Cardiac septum (tissue), 1 donor: ENCODE data around the gene SFTPA2. TPM values are rescaled to one million over a fixed set of nuclear protein-coding genes. Genes with fewer than 3 reads are reported as not detected.
"Not testable (repeated sequence)": the region's sequence is repeated elsewhere in the genome, so short reads cannot be mapped to it uniquely, and the experiment has no call there.

ENCODE experiments used
- DNase-seq: peaks from one replicate; pipeline ENCODE4 v3.0.0-alpha.2; 2020; ENCODE audit warnings: low spot score
- intact Hi-C: fragments of 100-400 bp; cut with DNase I; formaldehyde crosslinking; loops from one replicate; pipeline ENCODE4 v1.14.0; 2022
- total RNA-seq: library from RNA; stranded (reverse); fragmentation: NEBNext Ultra II Directional; extraction: Animal tissue kit (Norgen Biotek cat#: 25700); gene quantifications from one replicate; pipeline ENCODE4 v1.2.1, GENCODE V29; 2021
- donor health status: DM: no; HTN: no; CAD: no.

The SFTPA2 gene
- total RNA-seq, 1 donor from 2014 or later, result 0.11 TPM

DNA sequence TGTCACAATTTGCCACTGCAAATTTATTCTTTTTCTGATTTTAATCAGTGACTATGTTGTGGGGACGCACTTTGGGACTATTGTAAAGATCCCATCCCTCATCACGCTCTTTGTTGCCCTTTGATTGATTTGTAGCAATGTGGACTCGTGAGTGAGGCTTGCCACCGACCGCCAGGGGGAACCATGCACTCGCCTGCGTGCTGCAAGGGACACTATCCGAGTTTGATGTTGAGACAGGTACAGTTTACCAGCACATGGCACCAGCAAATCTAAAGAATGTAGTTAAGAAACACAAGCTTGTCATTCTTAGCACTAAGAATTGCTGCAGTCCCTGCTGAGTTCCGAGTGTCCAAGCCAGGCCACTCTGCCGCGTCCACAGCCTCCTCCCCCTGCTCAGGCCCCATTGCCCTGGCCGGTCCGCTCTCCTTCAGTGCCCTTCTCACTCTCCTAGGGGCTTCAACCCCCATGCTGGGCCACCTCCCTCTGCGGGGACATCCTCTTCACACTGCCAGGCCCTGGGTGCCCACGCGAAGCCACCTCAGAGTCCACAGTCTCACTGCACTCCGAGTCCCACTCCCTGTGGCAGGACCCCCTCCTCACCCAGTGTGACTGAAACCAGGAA lies 2.0 kb upstream of the SFTPA2 start:
- intact Hi-C loops, result loop anchor here (5.0 kb wide), 1 partner anchor 365 kb away; no protein-coding TSS in a partner anchor
- DNase-seq, result no peak

DNA sequence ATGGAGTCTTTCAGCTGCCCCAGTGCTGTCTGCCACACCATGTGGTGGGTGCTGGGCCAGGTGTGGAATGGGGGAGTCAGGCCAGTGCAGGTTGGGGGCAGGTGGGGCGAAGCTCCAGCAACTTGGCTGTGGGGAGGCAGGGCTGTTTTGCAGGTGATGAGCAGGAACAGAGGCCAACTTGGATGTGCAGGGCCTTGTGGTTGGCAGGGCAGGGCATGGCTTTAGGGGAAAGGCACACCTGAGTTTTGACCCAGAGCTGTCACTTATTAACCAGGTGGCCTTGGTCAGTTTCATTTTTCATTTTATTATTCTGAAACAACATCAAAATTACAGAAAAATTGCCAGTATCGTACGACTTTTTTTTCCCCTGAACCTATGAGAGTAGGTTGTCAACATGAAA lies 1.1 kb upstream of the SFTPA2 start:
- intact Hi-C loops, result loop anchor here (5.0 kb wide), 1 partner anchor 366 kb away; no protein-coding TSS in a partner anchor
- no peak for DNase-seq

DNA sequence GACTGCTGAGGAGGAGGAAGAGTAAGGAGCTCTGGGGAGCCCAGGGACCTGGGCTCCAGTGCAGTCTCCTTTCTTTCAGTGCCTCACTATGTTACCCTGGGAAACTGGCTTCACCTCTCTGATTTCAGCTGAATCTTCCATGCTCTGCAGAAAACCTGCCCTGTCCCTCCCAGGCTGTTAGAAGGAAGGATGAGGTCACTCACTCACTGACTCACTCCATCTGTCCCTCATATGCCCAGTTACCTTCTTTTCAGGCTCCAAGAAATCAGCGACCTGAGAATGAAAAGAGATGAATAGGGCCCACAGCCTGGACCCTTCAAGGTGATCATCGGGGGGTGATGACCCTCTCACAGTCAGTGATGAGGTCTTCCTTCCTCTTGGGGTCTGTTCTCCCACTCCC lies 481 bp downstream of the SFTPA2 start:
- DNase-seq, result no peak
- intact Hi-C loops, result loop anchor here (5.0 kb wide), 1 partner anchor 368 kb away; no protein-coding TSS in a partner anchor

DNA sequence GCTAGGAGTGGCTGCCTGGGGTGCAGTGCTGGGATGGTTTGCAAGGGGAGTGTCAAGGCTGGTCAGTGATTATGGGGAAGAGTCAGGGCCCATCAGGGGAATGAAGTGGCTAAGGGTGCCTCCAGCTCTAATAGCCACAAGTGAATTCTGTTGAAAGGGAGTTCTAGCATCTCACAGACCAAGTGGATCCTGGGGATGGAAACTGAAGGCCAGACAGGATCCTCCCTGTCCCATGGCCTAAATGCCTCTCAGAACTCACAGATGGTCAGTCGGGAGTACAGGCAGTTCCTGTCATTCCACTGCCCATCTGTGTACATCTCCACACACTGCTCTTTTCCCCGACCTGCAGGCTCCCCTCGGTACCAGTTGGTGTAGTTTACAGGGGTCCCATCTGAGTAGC lies 3.2 kb downstream of the SFTPA2 start:
- intact Hi-C loops, DNase-seq: not testable (repeated sequence)

DNA sequence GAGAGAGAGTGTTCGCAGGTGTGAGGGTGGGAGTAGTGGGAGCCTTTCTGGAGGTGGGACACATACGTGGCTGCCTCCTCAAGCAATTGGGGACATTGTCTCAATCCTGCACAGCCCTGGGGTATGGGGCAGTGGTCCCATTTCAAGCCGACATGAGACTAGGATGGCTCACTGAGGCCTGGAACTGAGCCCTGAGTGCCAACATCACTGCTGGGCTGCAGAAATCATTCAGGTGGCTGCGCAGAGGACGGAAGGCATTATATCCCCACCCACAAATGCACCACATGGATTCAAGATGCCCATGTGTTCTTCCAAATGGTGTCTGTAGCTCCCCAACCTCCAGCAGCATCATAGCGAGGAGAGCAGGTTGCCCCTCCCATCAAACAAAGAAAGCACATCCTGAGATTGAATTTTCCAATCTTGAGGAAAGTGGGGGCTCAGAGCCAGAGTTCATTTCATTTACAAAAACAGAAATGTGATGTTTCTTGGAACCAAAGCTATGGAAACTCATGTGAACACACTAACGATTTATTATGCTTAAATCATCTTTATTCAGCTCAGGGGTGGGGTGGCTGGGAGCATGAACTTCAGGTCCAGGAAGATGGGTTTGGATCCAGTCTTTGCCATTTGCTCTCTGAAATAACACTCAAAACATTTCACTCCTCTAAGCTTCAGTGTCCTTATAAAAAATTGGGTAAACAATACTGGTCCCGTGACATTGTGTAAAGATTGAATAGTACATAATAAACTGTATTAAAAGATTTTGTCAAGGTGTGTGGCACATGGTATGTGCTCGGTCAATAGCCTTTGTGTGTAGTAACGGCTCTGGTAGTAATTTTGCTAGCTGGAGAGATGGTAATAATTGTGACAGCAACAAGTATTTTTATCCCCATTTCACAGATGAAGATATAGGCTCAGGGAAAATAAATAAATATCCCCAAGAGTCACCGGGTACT lies 4.6 kb downstream of the SFTPA2 start:
- intact Hi-C loops, result no loop called here
- DNase-seq, result no peak

DNA sequence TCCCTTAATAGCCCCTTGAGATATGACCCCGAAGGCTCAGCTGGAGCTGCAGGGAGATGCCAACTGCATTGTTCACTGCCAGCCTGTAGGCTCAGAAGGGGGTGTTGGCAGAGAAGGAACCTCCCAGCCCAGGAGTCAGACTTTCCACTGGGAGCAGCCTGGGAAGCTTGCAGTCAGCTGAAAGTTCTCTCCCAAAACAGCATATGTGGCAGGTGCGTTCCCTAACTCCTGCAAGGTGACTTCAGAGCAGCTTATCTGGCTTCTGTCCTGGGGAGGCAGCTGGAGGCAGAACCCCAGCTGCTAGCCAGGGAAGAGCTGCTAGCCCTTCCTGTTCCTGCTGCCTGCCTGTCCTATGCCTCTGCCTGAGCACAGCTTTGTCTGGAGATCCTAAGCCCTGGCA lies 8.1 kb downstream of the SFTPA2 start:
- no peak for DNase-seq
- intact Hi-C loops, result no loop called here

DNA sequence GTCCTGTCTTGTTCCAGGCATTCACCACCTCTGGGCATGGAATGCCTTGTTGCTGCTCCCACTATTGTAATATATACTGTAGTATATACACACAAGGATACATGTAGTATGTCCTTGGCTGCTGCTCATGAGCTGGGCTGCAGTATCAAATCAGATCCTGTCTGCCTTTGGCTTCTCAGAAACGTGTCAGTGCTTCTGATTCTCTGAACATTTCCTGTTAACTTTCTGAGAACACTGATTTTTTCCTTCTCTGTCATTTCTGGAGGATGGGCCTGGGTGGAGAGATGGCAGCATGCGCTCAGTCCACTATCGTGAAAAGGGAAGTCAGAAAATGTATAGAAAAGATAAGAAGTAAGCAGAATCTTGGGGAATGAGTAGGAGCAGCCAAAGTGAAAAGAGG lies 12.2 kb downstream of the SFTPA2 start:
- intact Hi-C loops, result no loop called here
- DNase-seq, result no peak

DNA sequence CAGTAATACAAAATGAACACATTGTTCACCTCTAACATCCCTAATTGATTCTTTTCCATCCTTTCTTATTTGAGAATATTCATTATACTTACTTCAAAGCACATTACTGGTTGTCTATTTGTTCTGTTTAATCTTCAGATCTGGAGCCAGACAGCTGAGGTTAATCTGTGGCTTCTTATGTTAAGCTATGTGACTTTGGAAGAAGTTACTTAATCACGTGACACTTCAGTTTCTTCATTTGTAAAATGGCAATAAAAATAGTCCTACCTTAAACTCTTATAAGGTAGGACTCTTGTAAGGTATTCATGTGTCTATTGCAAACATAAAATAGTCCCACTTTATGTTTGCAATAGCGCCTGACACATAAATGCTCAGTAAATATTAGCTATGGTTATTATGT lies 13.1 kb downstream of the SFTPA2 start:
- intact Hi-C loops, DNase-seq: not testable (repeated sequence)

DNA sequence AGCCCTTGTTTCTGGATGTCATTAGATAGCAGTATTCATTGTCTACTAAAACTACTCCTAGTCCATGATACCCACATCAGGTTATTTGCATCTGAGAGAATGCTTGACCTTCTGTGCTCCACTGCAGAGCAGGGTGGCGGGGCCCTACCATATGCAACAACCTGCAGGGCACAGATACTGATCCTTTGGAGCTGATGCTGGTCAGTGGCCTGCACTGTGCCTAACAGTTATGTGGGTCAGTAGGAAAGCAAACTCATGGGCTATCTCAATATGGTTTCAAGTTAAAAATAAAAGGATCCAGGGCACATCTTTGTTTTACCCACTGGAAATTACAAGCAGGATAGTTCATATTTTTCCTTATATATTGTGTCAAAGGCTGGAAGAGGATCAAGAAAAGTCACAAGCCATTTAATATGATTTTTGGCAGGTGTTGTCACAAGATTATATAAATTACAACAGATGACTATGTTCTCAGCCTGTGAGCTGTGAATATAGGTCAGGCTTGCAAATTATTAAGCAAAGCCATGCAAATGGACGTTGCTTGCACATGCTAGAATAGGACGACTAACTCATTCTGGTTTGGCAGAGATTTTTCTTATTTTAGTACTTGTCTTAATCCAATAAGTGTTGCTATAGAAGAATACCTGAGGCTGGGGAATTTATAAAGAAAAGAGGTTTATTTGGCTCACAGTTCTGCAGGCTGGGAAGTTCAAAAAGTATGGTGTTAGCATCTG lies 15.1 kb downstream of the SFTPA2 start:
- intact Hi-C loops, DNase-seq: not testable (repeated sequence)

DNA sequence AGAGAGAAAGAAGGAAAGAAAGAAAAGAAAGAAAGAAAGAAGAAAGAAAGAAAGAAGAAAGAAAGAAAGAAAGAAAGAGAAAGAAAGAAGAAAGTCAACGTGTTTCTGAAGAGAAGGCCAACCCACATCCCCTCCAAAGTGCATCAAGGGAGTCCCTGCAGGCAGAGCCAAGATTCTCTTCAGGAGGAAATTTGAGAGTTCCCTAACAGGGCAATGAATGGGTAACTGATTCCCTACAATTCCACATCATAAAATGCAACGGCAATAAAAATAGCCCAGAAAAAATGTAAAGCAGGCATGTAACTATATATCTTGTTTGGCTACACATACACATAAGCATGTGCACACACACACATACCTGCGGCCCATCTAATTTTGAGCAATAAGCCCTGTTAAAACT lies 15.8 kb downstream of the SFTPA2 start:
- intact Hi-C loops, DNase-seq: not testable (repeated sequence)

DNA sequence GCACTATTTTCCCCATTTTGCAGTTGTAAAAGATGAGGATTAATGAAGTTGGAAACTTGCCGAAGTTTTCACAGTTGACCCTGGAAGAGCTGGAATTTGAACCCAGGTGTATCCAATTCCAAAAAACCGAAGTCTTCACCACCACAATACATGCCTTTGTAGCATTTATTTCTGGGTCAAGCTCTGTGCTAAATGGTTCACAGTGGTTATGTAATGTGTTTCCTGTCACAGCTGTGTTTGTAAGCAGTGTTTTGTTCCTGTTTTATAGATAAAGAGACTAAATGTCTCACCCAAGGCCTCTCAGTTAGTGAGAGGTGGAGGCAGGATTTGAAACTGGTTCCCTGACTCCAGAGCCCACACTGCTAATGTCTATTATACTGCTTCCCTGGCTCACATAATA lies 17.6 kb downstream of the SFTPA2 start:
- DNase-seq, result no peak
- intact Hi-C loops, result no loop called here

DNA sequence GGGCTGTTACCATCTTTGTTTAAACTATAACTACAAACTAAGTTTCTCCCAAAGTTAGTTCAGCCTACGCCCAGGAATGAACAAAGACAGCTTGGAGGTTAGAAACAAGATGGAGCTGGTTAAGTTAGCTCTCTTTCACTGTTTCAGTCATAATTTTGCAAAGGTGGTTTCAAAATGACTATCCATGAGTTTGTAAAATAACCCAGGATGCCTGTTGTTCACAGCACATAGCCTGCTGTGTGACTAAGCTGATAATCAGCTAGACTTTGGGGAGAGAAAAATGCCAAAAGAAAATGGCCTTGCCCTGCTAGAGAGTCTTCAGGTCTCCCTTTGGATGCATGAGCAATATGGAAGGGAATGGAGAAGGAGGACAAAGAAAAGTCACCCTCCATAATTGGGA lies 19.3 kb downstream of the SFTPA2 start:
- DNase-seq, intact Hi-C loops: not testable (repeated sequence)

DNA sequence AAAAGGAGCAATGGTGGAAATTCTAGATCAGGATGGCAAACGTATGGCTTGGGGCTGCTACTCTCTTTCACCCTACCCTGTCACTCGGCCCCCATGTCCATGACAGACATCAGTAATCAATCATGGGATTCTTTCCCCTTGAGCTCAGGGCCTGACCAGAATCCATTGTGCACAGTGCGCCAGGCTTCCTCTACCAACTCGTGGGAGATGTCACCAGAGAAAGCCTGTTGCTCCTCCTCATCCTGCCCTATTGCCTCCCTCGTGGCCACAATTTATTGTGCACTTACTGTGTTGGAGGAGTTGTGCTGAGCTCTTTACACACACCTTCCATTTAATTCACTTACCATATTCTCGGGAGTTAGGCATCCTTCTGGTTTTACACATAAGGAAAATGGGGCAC lies 21.9 kb downstream of the SFTPA2 start:
- intact Hi-C loops, DNase-seq: not testable (repeated sequence)

DNA sequence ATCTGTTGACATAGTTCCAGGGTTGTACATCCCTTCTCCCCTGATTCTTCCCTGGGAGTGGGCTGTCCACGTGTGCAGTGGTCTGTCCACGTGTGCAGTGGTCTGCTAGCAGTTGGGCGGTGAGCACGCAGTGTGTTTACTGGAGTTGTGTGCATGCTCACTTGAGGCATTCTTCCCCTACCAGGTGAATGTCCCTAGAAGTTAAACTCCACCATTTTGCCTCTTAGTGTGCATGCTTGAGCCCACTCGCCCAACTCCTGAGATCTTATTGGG lies 26.4 kb downstream of the SFTPA2 start:
- DNase-seq, intact Hi-C loops: not testable (repeated sequence)

DNA sequence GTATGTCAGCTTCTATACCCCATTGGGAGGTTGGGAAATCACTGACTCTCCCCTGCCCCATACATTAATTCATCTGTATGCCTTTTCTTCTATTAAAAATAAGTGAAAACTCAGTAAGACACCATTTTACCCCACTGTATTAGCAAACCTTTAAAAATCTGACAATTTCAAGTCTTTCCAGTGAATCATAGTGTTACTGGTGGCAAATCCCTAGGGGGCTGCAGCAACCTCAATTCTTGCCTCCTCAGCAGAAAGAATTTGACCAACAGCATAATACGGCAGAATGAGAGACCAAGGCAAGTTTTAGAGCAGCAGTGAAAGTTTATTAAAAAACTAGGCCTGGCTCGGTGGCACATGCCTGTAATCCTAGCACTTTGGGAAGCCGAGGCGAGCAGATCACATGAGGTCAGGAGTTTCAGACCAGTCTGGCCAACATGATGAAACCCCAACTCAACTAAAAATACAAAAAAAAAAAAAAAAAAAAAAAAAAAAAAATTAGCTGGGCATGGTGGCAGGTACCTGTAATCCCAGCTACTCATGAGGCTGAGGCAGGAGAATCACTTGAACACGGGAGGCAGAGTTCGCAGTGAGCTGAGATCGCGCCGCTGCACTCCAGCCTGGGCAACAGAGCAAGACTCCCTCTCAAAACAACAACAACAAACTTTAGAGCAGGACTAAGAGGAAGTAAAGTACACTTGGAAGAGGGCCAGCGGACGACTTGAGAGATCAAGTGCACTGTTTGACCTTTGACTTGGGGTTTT lies 26.9 kb downstream of the SFTPA2 start:
- intact Hi-C loops, DNase-seq: not testable (repeated sequence)

DNA sequence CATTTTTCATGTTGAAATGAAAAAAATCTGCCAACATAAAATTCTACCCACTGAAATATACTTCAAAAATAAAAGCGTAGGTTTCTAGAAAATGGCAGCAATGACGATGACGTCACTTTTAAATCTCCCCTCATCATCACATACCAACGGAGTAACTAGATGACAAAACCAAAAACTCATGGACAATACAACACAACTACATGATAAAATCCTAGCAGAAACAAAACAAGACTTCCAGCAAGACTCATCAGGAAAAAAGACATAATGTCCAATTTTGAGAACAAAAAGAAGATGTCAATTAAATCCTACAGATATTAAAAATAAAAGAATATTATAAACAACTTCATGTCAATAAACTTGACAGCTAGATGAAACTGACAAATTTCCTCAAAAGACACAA lies 31.9 kb downstream of the SFTPA2 start:
- intact Hi-C loops, DNase-seq: not testable (repeated sequence)

DNA sequence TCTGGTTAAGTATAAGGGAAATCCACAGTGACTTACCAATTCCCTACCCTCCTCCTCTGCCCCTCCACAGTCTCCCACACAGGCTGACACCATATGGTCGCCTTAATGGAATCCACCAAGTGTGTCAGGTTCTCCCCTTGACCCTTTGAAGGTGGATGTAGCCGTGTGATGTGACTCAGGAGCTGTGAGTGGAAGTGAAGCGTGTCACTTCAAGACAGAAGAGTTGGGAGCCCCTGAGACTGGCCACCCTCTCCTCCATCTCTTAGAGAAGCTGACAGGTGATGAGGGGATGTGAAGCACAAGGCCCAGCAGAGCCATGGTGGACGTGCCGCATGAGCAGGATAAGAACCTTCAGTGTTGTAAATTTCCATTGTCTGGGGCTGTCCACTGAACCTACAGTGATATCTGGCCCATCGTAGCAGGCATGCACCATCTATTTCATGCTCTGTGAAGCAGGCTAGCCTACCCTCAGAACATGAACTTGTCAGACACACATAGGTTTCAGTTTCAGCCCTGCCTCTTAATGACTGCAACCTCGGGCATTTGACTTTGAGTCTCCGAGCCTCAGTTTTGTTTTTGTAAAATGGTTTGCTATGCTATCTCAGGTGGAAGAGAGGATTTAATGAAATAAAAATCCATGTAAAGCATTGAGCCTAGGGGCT lies 35.0 kb downstream of the SFTPA2 start:
- DNase-seq, intact Hi-C loops: not testable (repeated sequence)

DNA sequence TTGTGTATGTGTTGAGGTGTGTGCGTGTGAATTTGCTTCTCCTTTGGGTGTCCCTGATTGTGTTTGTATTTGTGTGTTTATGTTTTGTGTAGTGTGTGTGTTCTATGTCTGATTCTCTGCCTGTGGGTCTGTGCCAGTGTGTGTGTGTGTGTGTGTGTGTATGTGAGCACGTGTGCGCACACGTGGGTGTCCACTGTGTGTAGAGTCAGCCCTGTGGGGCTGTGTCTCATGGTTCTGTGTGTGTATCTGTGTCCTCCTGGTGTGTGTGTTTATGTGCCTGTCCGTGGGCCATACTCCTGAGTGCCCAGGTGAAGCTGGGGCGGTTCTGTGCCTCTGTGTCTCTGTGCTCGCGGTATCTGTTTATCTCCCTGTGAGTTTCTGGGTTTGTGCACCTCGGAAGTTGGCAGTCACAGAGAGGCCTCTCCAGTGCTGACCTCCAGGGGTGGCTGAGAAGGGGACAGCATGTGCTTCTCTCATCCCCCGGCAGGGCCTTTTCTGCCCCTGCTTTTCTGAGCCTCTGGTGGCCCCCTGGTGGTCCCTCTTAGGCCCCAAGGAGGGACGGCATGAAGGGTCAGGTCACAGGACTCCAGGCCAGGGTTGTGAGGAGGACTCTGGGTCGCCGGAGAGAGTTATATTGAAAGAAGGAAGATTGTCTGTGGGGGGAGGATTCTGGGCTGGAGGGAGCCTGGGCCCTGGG lies 36.9 kb downstream of the SFTPA2 start:
- intact Hi-C loops, DNase-seq: not testable (repeated sequence)
